Measurements from ENCODE around the gene BRI3. TPM values are rescaled to one million over a fixed set of nuclear protein-coding genes. Genes with fewer than 3 reads are reported as not detected.

Gene BRI3
- total and polyA plus RNA-seq, 2 of the 4 experiments (the other 2 are of a cell fraction) = 24.7 to 68.3 TPM

- WGBS, 2 experiments (ENCODE audit: extremely low coverage in 2 of 2, insufficient read length in 1 of 2) = 85% methylated on average over 5 of the region's 7 CpGs; no CpG with 5 or more reads in 1 of the 2 experiments
- Histone ChIP-seq H3K18ac (ENCODE audit: low read depth, low read length) (no peak overlapping the region), H3K4ac (ENCODE audit: low read depth, low read length) (no peak overlapping the region), H3K9me1 (ENCODE audit: insufficient read depth, low read length) (peaks cover 3% of the 10 kb centered on the region; the same call in 1 of the 2 replicates), H3K9me3 (ENCODE audit: control insufficient read depth, insufficient read depth, low read length) (no peaks in the 10 kb centered on the region), H3K27me3 (ENCODE audit: control insufficient read depth, insufficient read depth, low read length) (no peaks in the 10 kb centered on the region), H3K4me2 (ENCODE audit: low read depth, low read length) (no peak overlapping the region), H4K91ac (ENCODE audit: insufficient read depth, low read depth, low read length) (no peak overlapping the region), H2AK9ac (replicated peaks; ENCODE audit: low read depth, low read length, poor library complexity) (no peak overlapping the region), H2BK20ac (ENCODE audit: low read depth, low read length) (no peak overlapping the region), H3K36me3 (ENCODE audit: control insufficient read depth, insufficient read depth, low read length) (peaks cover 14% of the 10 kb centered on the region), H3K56ac (ENCODE audit: extremely low read depth, insufficient read depth, low read length) (no peak overlapping the region), H2BK120ac (ENCODE audit: low read depth, low read length) (no peak overlapping the region), H3K4me3 (ENCODE audit: insufficient read depth, low read depth, low read length) (no peak overlapping the region), H4K8ac (ENCODE audit: low read depth in 2 of 2, low read length in 2 of 2) (no peak overlapping the region), H2AFZ (replicated peaks; ENCODE audit: low read length, poor library complexity) (no peak overlapping the region), H3K23ac (ENCODE audit: low read depth, low read length) (no peak overlapping the region), H3K14ac (replicated peaks; ENCODE audit: low read depth, low read length) (no peak overlapping the region), H4K5ac (ENCODE audit: low read depth, low read length) (no peak overlapping the region), H3K79me1 (ENCODE audit: low read depth in 1 of 2, low read length in 2 of 2) (peaks cover 0 to 3% of the 10 kb centered on the region in 2 experiments; a peak in 1 of 4 replicates), H2BK15ac (ENCODE audit: low read depth, low read length) (no peak overlapping the region), H4K20me1 (ENCODE audit: insufficient read depth, low read length) (no peaks in the 10 kb centered on the region), H3K4me1 (ENCODE audit: control insufficient read depth, insufficient read depth, low read length) (peaks cover 2% of the 10 kb centered on the region; the same call in 1 of the 2 replicates), H2AK5ac (ENCODE audit: low read depth, low read length) (no peak overlapping the region), H3K9ac (ENCODE audit: low read depth, low read length) (no peak overlapping the region), H3K27ac (ENCODE audit: insufficient read depth, low read length) (no peak overlapping the region), H2BK5ac (ENCODE audit: low read depth, low read length, poor library complexity, severe bottlenecking) (no peak overlapping the region)
- ChIA-PET POLR2A (ENCODE audit: unreplicated experiment) (no interaction called here), CTCF (no interaction called here)
- no peak for TF ChIP-seq RFX5 (IDR thresholded peaks at IDR 0.05; ENCODE audit: low read depth, low read length)
- TF ChIP-seq NFE2L2 (IDR thresholded peaks at IDR 0.05; ENCODE audit: low read depth, low read length) = no peak
- intact Hi-C loops (cut with micrococcal nuclease) (loop anchor here (5.0 kb wide), 1 partner anchor 85 kb away; no protein-coding TSS in a partner anchor), in situ Hi-C loops (cut with MboI; ENCODE audit: low sequenced_read_pairs) (loop anchor here (25.0 kb wide), 1 partner anchor 425 kb away; no protein-coding TSS in a partner anchor), dilution Hi-C loops (cut with HindIII; ENCODE audit: low sequenced_read_pairs, unreplicated experiment) (no loop called here)
- DNase-seq (no peak), ATAC-seq (ENCODE audit: low read depth) (no peak)
- BruUV-seq (replicated peaks) = no TSS peak
These were observed 30.7 kb downstream of the BRI3 start for GRCh38 chr7:98312201-98312600.

Measured in IMR-90 (cell line).